22Rv1 (cell line): ENCODE measurements around the gene CRTC2.

ENCODE experiments used
- ZFX ChIP-seq: fragments of 450-650 bp; IDR thresholded peaks from 2 replicates; pipeline ENCODE4 v1.6.1; 2017; ENCODE audit warnings: antibody characterized with exemption, borderline replicate concordance
- TF ChIP-seq, protein P1 (sequence below): fragments of 450-650 bp; IDR thresholded peaks from 2 replicates; pipeline ENCODE4 v1.5.1; 2017; ENCODE audit warnings: mild to moderate bottlenecking

DNA sequence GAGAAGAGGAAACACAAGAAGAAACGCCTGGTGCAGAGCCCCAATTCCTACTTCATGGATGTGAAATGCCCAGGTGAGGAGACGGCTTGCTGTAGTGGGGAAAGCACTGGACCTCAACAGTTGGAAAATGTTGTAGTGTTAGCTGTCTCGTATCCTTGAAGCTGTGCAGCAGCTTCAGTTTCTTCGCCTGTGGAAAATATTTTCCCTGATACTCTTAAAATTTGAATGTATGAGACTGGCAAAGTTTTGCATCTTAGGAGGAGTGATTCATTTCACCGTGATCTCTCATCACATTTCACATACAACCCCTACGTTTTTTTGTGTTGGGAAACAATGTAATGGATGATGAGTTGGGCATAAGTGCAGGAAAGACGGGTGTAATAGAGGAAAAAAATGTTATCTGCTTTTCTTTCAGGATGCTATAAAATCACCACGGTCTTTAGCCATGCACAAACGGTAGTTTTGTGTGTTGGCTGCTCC, 32.8 kb upstream of the CRTC2 start:
- TF ChIP-seq, protein P1, sequence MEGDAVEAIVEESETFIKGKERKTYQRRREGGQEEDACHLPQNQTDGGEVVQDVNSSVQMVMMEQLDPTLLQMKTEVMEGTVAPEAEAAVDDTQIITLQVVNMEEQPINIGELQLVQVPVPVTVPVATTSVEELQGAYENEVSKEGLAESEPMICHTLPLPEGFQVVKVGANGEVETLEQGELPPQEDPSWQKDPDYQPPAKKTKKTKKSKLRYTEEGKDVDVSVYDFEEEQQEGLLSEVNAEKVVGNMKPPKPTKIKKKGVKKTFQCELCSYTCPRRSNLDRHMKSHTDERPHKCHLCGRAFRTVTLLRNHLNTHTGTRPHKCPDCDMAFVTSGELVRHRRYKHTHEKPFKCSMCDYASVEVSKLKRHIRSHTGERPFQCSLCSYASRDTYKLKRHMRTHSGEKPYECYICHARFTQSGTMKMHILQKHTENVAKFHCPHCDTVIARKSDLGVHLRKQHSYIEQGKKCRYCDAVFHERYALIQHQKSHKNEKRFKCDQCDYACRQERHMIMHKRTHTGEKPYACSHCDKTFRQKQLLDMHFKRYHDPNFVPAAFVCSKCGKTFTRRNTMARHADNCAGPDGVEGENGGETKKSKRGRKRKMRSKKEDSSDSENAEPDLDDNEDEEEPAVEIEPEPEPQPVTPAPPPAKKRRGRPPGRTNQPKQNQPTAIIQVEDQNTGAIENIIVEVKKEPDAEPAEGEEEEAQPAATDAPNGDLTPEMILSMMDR = no peak
- no peak for TF ChIP-seq ZFX
